Activated gamma-delta T cell treated with Interleukin-2 at 50 U/mL for 16 hours (primary cell): ENCODE results near the gene RSPRY1.

Experiments
- DNase-seq: peaks from one replicate; pipeline ENCODE4 v3.0.0-alpha.2; 2020

Gene RSPRY1

GRCh38 chr16:57152096-57153093 is 33.7 kb upstream of the RSPRY1 start:
- no peak for DNase-seq

GRCh38 chr16:57153841-57154240 is 32.3 kb upstream of the RSPRY1 start:
- DNase-seq: no peak

- no peak for DNase-seq
Measured at GRCh38 chr16:57155702-57156350, 30.3 kb upstream of the RSPRY1 start.

- DNase-seq: no peak
Measured at GRCh38 chr16:57156351-57156703, 29.8 kb upstream of the RSPRY1 start.

GRCh38 chr16:57157533-57157932 is 28.6 kb upstream of the RSPRY1 start:
- DNase-seq: no peak

- no peak for DNase-seq
Measured at GRCh38 chr16:57159447-57159846, 26.7 kb upstream of the RSPRY1 start.

GRCh38 chr16:57163842-57164241 is 22.3 kb upstream of the RSPRY1 start:
- DNase-seq: no peak

GRCh38 chr16:57165483-57165882 is 20.6 kb upstream of the RSPRY1 start:
- DNase-seq: no peak

GRCh38 chr16:57165938-57166337 is 20.2 kb upstream of the RSPRY1 start:
- DNase-seq: no peak

GRCh38 chr16:57166451-57166850 is 19.7 kb upstream of the RSPRY1 start:
- no peak for DNase-seq

GRCh38 chr16:57166951-57167350 is 19.2 kb upstream of the RSPRY1 start:
- no peak for DNase-seq

GRCh38 chr16:57167538-57167937 is 18.6 kb upstream of the RSPRY1 start:
- DNase-seq: no peak

GRCh38 chr16:57167953-57168352 is 18.2 kb upstream of the RSPRY1 start:
- no peak for DNase-seq

GRCh38 chr16:57169327-57169726 is 16.8 kb upstream of the RSPRY1 start:
- DNase-seq: no peak

GRCh38 chr16:57172721-57173290 is 13.3 kb upstream of the RSPRY1 start:
- no peak for DNase-seq

GRCh38 chr16:57175896-57176295 is 10.2 kb upstream of the RSPRY1 start:
- DNase-seq: no peak

GRCh38 chr16:57178196-57178595 is 7.9 kb upstream of the RSPRY1 start:
- no peak for DNase-seq

- no peak for DNase-seq
Measured at GRCh38 chr16:57178793-57179212, 7.3 kb upstream of the RSPRY1 start.

- DNase-seq: no peak
Measured at GRCh38 chr16:57179215-57179828, 6.8 kb upstream of the RSPRY1 start.

GRCh38 chr16:57184113-57184512 is 2.0 kb upstream of the RSPRY1 start:
- no peak for DNase-seq

- no peak for DNase-seq
Measured at GRCh38 chr16:57184887-57185445, 1.2 kb upstream of the RSPRY1 start.

GRCh38 chr16:57185446-57185944 is 634 bp upstream of the RSPRY1 start:
- no peak for DNase-seq
